HCT116 (cell line): ENCODE measurements around the gene ZNHIT1. TPM values are rescaled to one million over a fixed set of nuclear protein-coding genes. Genes with fewer than 3 reads are reported as not detected.
A peak's percentile ranks its signal among the peaks of the same experiment; 100 is the strongest.

Experiments
- ATAC-seq: fragments of 200-7000 bp; cut with Tn5 transposase; 2 replicates; pipeline ENCODE4 v1.9.1; 2020; ENCODE audit warnings: mild to moderate bottlenecking, moderate library complexity
- BruUV-seq: library from RNA; stranded (reverse); fragments of 400-500 nt; replicated peaks from 2 replicates; lab custom pipeline; 2021; lab: Mats Ljungman, UMichigan
- CTCF ChIA-PET: fragments of 300-600 bp; sonication (Branson Sonifier 250); formaldehyde crosslinking; loops from one replicate; lab custom pipeline; 2021; ENCODE audit warnings: antibody characterized with exemption; lab: Charles Lee
- POLR2A ChIA-PET: fragments of 300-600, 350-600 bp; sonication (Branson Sonifier 250); formaldehyde crosslinking; loops from one replicate; lab custom pipeline; 2021; ENCODE audit warnings: antibody characterized with exemption; lab: Charles Lee
- RAD21 ChIA-PET, 2 experiments: fragments of 300-600 bp; sonication (Branson Sonifier 250); formaldehyde crosslinking; loops; one replicate each; lab custom pipeline; 2023; ENCODE audit warnings: low total read pairs in 2 of 2; ENCODE audit not compliant: uncharacterized antibody in 2 of 2, unreplicated experiment in 2 of 2, low non-redundant PET in 1 of 2; lab: Charles Lee
- DNase-seq: peaks from one replicate; pipeline ENCODE4 v3.0.0-alpha.2; 2010; ENCODE audit warnings: low read depth, low spot score
- H2AFZ ChIP-seq: fragments of 200-600 bp; shearing (Covaris generic), sonication (generic); 2 replicates; pipeline ENCODE4 v1.6.1; 2017; ENCODE audit warnings: low read depth, mixed run types, mixed read lengths, antibody characterized with exemption, low read length; ENCODE audit not compliant: poor library complexity, severe bottlenecking
- H3K27ac ChIP-seq: 2 replicates; pipeline ENCODE4 v1.5.1; 2012; ENCODE audit warnings: low read depth, low read length
- H3K27me3 ChIP-seq: fragments of 200-600 bp; sonication (generic); 2 replicates; pipeline ENCODE4 v1.6.1; 2016; ENCODE audit warnings: mixed run types, low read length, mixed read lengths; ENCODE audit not compliant: insufficient read depth
- H3K36me3 ChIP-seq, 2 experiments: fragments of 200-500 bp in 1 of 2; fragments of 200-600 bp in 1 of 2; sonication (Bioruptor generic) in 1 of 2; sonication (generic) in 1 of 2; 2 replicates each; pipeline versions ENCODE4 v1.5.1 to v1.6.1; 2014 to 2016; ENCODE audit warnings: low read length in 2 of 2, inconsistent platforms in 1 of 2, mixed read lengths in 1 of 2, mixed run types in 1 of 2; ENCODE audit not compliant: insufficient read depth in 2 of 2, control insufficient read depth in 1 of 2
- H3K4me1 ChIP-seq, 2 experiments: fragments of 200-600 bp in 1 of 2; sonication (generic) in 1 of 2; 2 replicates each; pipeline versions ENCODE4 v1.5.1 to v1.6.1; 2012 to 2017; ENCODE audit warnings: low read length in 2 of 2, inconsistent platforms in 1 of 2, mild to moderate bottlenecking in 1 of 2, mixed read lengths in 1 of 2, mixed run types in 1 of 2, moderate library complexity in 1 of 2; ENCODE audit not compliant: insufficient read depth in 2 of 2, control insufficient read depth in 1 of 2
- H3K4me2 ChIP-seq: fragments of 200-600 bp; sonication (generic); 2 replicates; pipeline ENCODE4 v1.6.1; 2017; ENCODE audit warnings: mixed run types, low read length, mixed read lengths
- H3K4me3 ChIP-seq, 2 experiments: fragments of 200-600 bp in 1 of 2; sonication (generic) in 1 of 2; replicated peaks in 1 of 2; 2 replicates each; pipeline ENCODE4 v1.5.1; 2011 to 2016; ENCODE audit warnings: low read length in 2 of 2, control low read depth in 1 of 2, low read depth in 1 of 2, mild to moderate bottlenecking in 1 of 2, mixed read lengths in 1 of 2, mixed run types in 1 of 2
- H3K79me2 ChIP-seq: fragments of 200-600 bp; sonication (generic); 2 replicates; pipeline ENCODE4 v1.6.1; 2017; ENCODE audit warnings: mild to moderate bottlenecking, mixed run types, low read length, moderate library complexity, mixed read lengths; ENCODE audit not compliant: insufficient read depth
- H3K9ac ChIP-seq: fragments of 200-600 bp; sonication (generic); 2 replicates; pipeline ENCODE4 v1.6.1; 2016; ENCODE audit warnings: low read length, mixed read lengths
- H3K9me2 ChIP-seq: fragments of 200-600 bp; sonication (generic), shearing (Covaris generic); 2 replicates; pipeline ENCODE4 v1.6.1; 2017; ENCODE audit warnings: mixed run types, mild to moderate bottlenecking, moderate library complexity; ENCODE audit not compliant: insufficient read depth
- H3K9me3 ChIP-seq, 2 experiments: fragments of 200-500 bp in 1 of 2; fragments of 200-600 bp in 1 of 2; sonication (Bioruptor generic) in 1 of 2; sonication (generic) in 1 of 2; 2 replicates each; pipeline ENCODE4 v1.6.1; 2014 to 2017; ENCODE audit warnings: low read length in 2 of 2, mixed read lengths in 2 of 2, inconsistent platforms in 1 of 2, low read depth in 1 of 2, mild to moderate bottlenecking in 1 of 2, mixed run types in 1 of 2, moderate library complexity in 1 of 2; ENCODE audit not compliant: control insufficient read depth in 1 of 2, insufficient read depth in 1 of 2
- H4K20me1 ChIP-seq: fragments of 200-600 bp; sonication (generic), shearing (Covaris generic); 2 replicates; pipeline ENCODE4 v1.6.1; 2017; ENCODE audit warnings: mixed run types, mild to moderate bottlenecking, moderate library complexity; ENCODE audit not compliant: insufficient read depth
- CEBPB ChIP-seq: IDR thresholded peaks from 2 replicates; pipeline ENCODE4 v1.6.1; 2012; ENCODE audit warnings: low read depth
- EGR1 ChIP-seq: IDR thresholded peaks from 2 replicates; pipeline ENCODE4 v1.6.1; 2012; ENCODE audit warnings: low read depth
- ELF1 ChIP-seq: IDR thresholded peaks from 2 replicates; pipeline ENCODE4 v1.6.1; 2012; ENCODE audit warnings: low read depth, borderline replicate concordance
- EZH2 ChIP-seq: fragments of 200-600 bp; sonication (generic); IDR thresholded peaks from 2 replicates; pipeline ENCODE4 v1.6.1; 2017; ENCODE audit warnings: antibody characterized with exemption, mixed run types
- EZH2phosphoT487 ChIP-seq: fragments of 200-600 bp; IDR thresholded peaks from 2 replicates; pipeline ENCODE4 v1.6.1; 2018; ENCODE audit warnings: antibody characterized with exemption, borderline replicate concordance
- FOSL1 ChIP-seq: IDR thresholded peaks from 2 replicates; pipeline ENCODE4 v1.6.1; 2012; ENCODE audit warnings: low read depth
- JUND ChIP-seq: IDR thresholded peaks from 2 replicates; pipeline ENCODE4 v1.6.1; 2012
- POLR2A ChIP-seq: IDR thresholded peaks from 2 replicates; pipeline ENCODE4 v1.7.0; 2011; ENCODE audit warnings: borderline replicate concordance; ENCODE audit not compliant: insufficient read depth, insufficient read length; ENCODE audit errors: extremely low read depth
- POLR2AphosphoS5 ChIP-seq: IDR thresholded peaks from 2 replicates; pipeline ENCODE4 v1.6.1; 2011; ENCODE audit warnings: mild to moderate bottlenecking, low read depth, low read length, moderate library complexity
- RAD21 ChIP-seq: IDR thresholded peaks from 2 replicates; pipeline ENCODE4 v1.6.1; 2012; ENCODE audit warnings: low read depth, mild to moderate bottlenecking
- REST ChIP-seq: IDR thresholded peaks from 2 replicates; pipeline ENCODE4 v1.6.1; 2012; ENCODE audit warnings: low read depth
- SIN3A ChIP-seq: IDR thresholded peaks from 2 replicates; pipeline ENCODE4 v1.6.1; 2012; ENCODE audit warnings: low read depth
- SP1 ChIP-seq: IDR thresholded peaks from 2 replicates; pipeline ENCODE4 v1.6.1; 2012; ENCODE audit warnings: low read depth
- SRF ChIP-seq: IDR thresholded peaks from 2 replicates; pipeline ENCODE4 v1.6.1; 2012; ENCODE audit warnings: low read depth
- TCF7L2 ChIP-seq: IDR thresholded peaks from 2 replicates; pipeline ENCODE4 v1.7.0; 2011; ENCODE audit warnings: borderline replicate concordance, inconsistent platforms; ENCODE audit not compliant: insufficient read depth, insufficient read length; ENCODE audit errors: extremely low read depth
- YY1 ChIP-seq: IDR thresholded peaks from 2 replicates; pipeline ENCODE4 v1.6.1; 2011; ENCODE audit warnings: low read length, low read depth, moderate library complexity, mild to moderate bottlenecking; ENCODE audit not compliant: insufficient replicate concordance; ENCODE audit errors: extremely low read depth
- ZBTB33 ChIP-seq: IDR thresholded peaks from 2 replicates; pipeline ENCODE4 v1.6.1; 2011; ENCODE audit warnings: mild to moderate bottlenecking, low read length, moderate library complexity; ENCODE audit not compliant: insufficient replicate concordance; ENCODE audit errors: extremely low read depth
- ZFX ChIP-seq: fragments of 450-650 bp; IDR thresholded peaks from 2 replicates; pipeline ENCODE4 v1.6.1; 2017
- ZNF274 ChIP-seq: fragments of 200-500 bp; sonication (Bioruptor generic); IDR thresholded peaks from 2 replicates; pipeline ENCODE4 v1.6.1; 2014; ENCODE audit warnings: mild to moderate bottlenecking, low read depth, low read length, inconsistent platforms
- intact Hi-C: fragments of 100-400 bp; cut with micrococcal nuclease; formaldehyde crosslinking; loops from 2 replicates; pipeline ENCODE4 v1.10.0; 2022
- total RNA-seq: library from RNA; stranded (reverse); gene quantifications from one replicate; pipeline ENCODE4 v1.2.1, GENCODE V29; 2021; ENCODE audit not compliant: unreplicated experiment
- TF ChIP-seq, protein P1 (sequence below): IDR thresholded peaks from 2 replicates; pipeline ENCODE4 v1.6.1; 2012

ZNHIT1 gene
- total RNA-seq, 1 experiment from 2014 or later, result 69.4 TPM

- H3K27ac ChIP-seq, result no peak overlapping the region
- ChIA-PET CTCF (interaction anchor here (1.0 to 1.6 kb wide), 3 partner anchors 12 to 26 kb away, joined by 3 to 12 read pairs (median 3); no protein-coding TSS in a partner anchor), POLR2A (no interaction called here), RAD21 (no interaction called here)
- H3K4me2 ChIP-seq, result peak overlapping the region; percentile 80
- H3K4me3 ChIP-seq, result peak overlapping the region; percentile 49 to 55
- no peak for DNase-seq
- H4K20me1 ChIP-seq, result no peaks in the 10 kb centered on the region
- H3K9ac ChIP-seq, result peak overlapping the region; percentile 54
- no peaks in the 10 kb centered on the region for H3K36me3 ChIP-seq
- peaks cover 50 to 84% of the 10 kb centered on the region in 2 experiments for H3K4me1 ChIP-seq
- no peaks in the 10 kb centered on the region for H3K9me3 ChIP-seq
- no TSS peak for BruUV-seq
- H3K79me2 ChIP-seq, result no peaks in the 10 kb centered on the region
- no peak overlapping the region for H2AFZ ChIP-seq
- peak; percentile 43 for ATAC-seq
- no peaks in the 10 kb centered on the region for H3K27me3 ChIP-seq
- intact Hi-C loops, result loop anchor here (1.0 kb wide), 1 partner anchor 26 kb away; no protein-coding TSS in a partner anchor
- no peaks in the 10 kb centered on the region for H3K9me2 ChIP-seq
- TF ChIP-seq YY1 (no peak), POLR2AphosphoS5 (peak; percentile 39; the same call in 1 of the 2 replicates), SP1 (no peak), TCF7L2 (peak; percentile 22), POLR2A (no peak), SRF (no peak), EZH2 (no peak), SIN3A (no peak), CEBPB (no peak), FOSL1 (no peak), REST (no peak), RAD21 (no peak), ZFX (no peak), JUND (no peak), EZH2phosphoT487 (no peak), EGR1 (no peak), ZNF274 (no peak), ELF1 (no peak), ZBTB33 (no peak)
- TF ChIP-seq, protein P1, sequence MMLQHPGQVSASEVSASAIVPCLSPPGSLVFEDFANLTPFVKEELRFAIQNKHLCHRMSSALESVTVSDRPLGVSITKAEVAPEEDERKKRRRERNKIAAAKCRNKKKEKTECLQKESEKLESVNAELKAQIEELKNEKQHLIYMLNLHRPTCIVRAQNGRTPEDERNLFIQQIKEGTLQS, result no peak
Measured at GRCh38 chr7:101169838-101170551, 48.0 kb upstream of the ZNHIT1 start.
